Measurements from ENCODE around the gene MCF2L. TPM values are rescaled to one million over a fixed set of nuclear protein-coding genes. Genes with fewer than 3 reads are reported as not detected.

Gene MCF2L
- total RNA-seq, 2 experiments from 2014 or later = 13.0 to 13.5 TPM

DNA sequence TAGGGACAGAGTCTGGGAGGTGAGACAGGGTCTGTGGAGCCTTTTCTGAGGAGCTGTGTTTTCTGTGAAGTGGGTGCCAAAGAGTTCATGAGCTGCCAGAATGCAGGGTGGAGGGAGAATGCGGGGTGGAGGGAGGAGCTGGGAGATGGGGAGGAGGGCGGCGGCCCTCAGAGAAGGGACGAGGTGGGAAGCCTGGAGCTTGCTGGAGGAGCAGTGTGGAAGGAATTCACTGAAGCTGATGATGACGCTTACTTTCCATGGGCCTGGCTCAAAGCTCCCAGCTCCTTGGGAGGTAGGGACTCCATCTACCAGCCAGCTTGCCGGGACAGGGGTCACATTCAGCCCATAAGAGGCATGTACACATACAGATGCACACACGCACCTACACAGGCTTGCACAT lies 62.5 kb downstream of the MCF2L start:
- intact Hi-C loops (cut with DNase I, micrococcal nuclease) = no loop called here

DNA sequence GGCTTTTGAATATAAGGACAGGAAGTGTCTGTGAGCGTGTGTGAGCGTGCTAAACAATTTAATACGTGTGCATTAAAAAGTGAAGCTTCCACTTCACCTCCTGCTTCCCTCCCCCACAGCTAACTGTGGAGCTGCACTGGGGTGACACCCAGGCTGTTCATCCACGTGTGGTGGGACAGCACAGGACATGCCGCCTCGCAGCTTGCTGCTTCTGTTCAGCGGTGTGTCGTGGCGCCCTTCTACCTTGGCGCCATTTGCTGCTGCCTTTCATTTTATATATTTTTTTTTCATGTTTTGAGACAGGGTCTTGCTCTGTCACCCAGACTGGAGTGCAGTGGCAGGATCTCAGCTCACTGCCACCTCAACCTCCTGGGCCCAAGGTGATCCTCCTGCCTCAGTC lies 63.3 kb downstream of the MCF2L start:
- intact Hi-C loops (cut with DNase I, micrococcal nuclease) = no loop called here
- CTCF ChIA-PET = interaction anchor here (1.3 kb wide), 1 partner anchor 89 kb away, joined by 5 read pairs; no protein-coding TSS in a partner anchor
- TF ChIP-seq, protein P1, sequence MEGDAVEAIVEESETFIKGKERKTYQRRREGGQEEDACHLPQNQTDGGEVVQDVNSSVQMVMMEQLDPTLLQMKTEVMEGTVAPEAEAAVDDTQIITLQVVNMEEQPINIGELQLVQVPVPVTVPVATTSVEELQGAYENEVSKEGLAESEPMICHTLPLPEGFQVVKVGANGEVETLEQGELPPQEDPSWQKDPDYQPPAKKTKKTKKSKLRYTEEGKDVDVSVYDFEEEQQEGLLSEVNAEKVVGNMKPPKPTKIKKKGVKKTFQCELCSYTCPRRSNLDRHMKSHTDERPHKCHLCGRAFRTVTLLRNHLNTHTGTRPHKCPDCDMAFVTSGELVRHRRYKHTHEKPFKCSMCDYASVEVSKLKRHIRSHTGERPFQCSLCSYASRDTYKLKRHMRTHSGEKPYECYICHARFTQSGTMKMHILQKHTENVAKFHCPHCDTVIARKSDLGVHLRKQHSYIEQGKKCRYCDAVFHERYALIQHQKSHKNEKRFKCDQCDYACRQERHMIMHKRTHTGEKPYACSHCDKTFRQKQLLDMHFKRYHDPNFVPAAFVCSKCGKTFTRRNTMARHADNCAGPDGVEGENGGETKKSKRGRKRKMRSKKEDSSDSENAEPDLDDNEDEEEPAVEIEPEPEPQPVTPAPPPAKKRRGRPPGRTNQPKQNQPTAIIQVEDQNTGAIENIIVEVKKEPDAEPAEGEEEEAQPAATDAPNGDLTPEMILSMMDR (IDR thresholded peaks at IDR 0.05) = no peak
- no peaks in the 10 kb centered on the region for H3K4me1 Mint-ChIP-seq (ENCODE audit: low read depth)
- H3K36me3 Mint-ChIP-seq (ENCODE audit: low read depth) = no peaks in the 10 kb centered on the region
- no peaks in the 10 kb centered on the region for H3K27me3 Mint-ChIP-seq
- Histone ChIP-seq H3K4me3 (ENCODE audit: low read length) (no peak overlapping the region), H3K36me3 (ENCODE audit: insufficient read depth, low read length) (no peaks in the 10 kb centered on the region), H3K27me3 (ENCODE audit: control insufficient read depth in 1 of 2, insufficient read depth in 2 of 2, low read length in 2 of 2) (no peaks in the 10 kb centered on the region), H3K9me3 (ENCODE audit: control insufficient read depth in 1 of 2, insufficient read depth in 1 of 2, low read length in 2 of 2) (peaks cover 0 to 12% of the 10 kb centered on the region in 2 experiments), H3K27ac (ENCODE audit: low read depth in 1 of 2, low read length in 2 of 2) (no peak overlapping the region), H3K4me1 (ENCODE audit: insufficient read depth, low read length) (peaks cover 4% of the 10 kb centered on the region)
- no peak for ATAC-seq (ENCODE audit: poor library complexity)
- H3K27ac Mint-ChIP-seq = no peak overlapping the region
- no peak overlapping the region for H3K4me3 Mint-ChIP-seq
- POLR2A ChIA-PET = no interaction called here
- DNase-seq = no peak
- no peaks in the 10 kb centered on the region for H3K9me3 Mint-ChIP-seq

More for the DNA sequence above, 62.5 kb downstream of the MCF2L start:
- ChIA-PET POLR2A (no interaction called here), CTCF (interaction anchor here (1.3 kb wide), 1 partner anchor 88 kb away, joined by 5 read pairs; no protein-coding TSS in a partner anchor)
- Histone ChIP-seq H3K27ac (ENCODE audit: low read depth in 1 of 2, low read length in 2 of 2) (no peak overlapping the region), H3K27me3 (ENCODE audit: control insufficient read depth in 1 of 2, insufficient read depth in 2 of 2, low read length in 2 of 2) (no peaks in the 10 kb centered on the region), H3K9me3 (ENCODE audit: control insufficient read depth in 1 of 2, insufficient read depth in 1 of 2, low read length in 2 of 2) (peaks cover 0 to 10% of the 10 kb centered on the region in 2 experiments), H3K4me1 (ENCODE audit: insufficient read depth, low read length) (peaks cover 4% of the 10 kb centered on the region), H3K4me3 (ENCODE audit: low read length) (no peak overlapping the region), H3K36me3 (ENCODE audit: insufficient read depth, low read length) (no peaks in the 10 kb centered on the region)
- Mint-ChIP-seq H3K27ac (no peak overlapping the region), H3K4me1 (ENCODE audit: low read depth) (no peaks in the 10 kb centered on the region), H3K27me3 (no peaks in the 10 kb centered on the region), H3K36me3 (ENCODE audit: low read depth) (no peaks in the 10 kb centered on the region), H3K9me3 (no peaks in the 10 kb centered on the region), H3K4me3 (no peak overlapping the region)
- TF ChIP-seq, protein P1 (IDR thresholded peaks at IDR 0.05) = no peak
- ATAC-seq (ENCODE audit: poor library complexity) (no peak), DNase-seq (no peak)

DNA sequence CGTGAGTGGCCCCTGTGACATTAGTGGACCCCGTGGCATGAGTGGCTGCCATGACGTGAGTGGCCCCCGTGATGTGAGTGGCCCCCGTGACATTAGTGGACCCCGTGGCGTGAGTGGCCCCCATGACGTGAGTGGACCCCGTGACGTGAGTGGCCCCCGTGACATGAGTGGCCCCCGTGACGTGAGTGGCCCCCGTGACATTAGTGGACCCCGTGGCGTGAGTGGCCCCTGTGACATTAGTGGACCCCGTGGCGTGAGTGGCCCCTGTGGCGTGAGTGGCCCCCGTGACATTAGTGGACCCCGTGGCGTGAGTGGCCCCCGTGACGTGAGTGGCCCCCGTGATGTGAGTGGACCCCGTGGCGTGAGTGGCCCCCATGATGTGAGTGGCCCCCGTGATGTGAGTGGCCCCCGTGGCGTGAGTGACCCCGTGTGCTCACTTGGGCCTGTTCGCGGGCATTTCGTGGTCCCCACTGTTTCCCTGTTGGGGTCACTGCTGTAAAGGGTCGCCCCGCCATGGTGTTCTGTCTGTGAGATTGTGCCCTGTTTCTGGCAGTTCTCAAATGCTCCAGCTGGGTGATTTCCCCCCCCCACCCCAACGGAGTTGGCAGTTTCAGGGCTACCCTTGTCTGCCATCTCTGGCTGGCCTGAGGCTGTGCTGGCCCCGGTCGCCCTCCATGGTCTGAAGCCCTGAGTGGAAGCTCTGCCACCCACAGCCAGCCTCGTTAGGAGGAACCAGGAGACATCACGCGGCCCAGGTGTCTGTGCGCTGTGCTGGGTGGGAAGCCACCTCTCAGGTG lies 64.2 kb downstream of the MCF2L start:
- Mint-ChIP-seq H3K27ac (no peak overlapping the region), H3K9me3 (no peaks in the 10 kb centered on the region), H3K4me3 (no peak overlapping the region), H3K27me3 (no peaks in the 10 kb centered on the region), H3K4me1 (ENCODE audit: low read depth) (no peaks in the 10 kb centered on the region), H3K36me3 (ENCODE audit: low read depth) (no peaks in the 10 kb centered on the region)
- Histone ChIP-seq H3K4me1 (ENCODE audit: insufficient read depth, low read length) (peaks cover 4% of the 10 kb centered on the region), H3K9me3 (ENCODE audit: control insufficient read depth in 1 of 2, insufficient read depth in 1 of 2, low read length in 2 of 2) (peaks cover 0 to 12% of the 10 kb centered on the region in 2 experiments), H3K36me3 (ENCODE audit: insufficient read depth, low read length) (no peaks in the 10 kb centered on the region), H3K27ac (ENCODE audit: low read depth in 1 of 2, low read length in 2 of 2) (no peak overlapping the region), H3K4me3 (ENCODE audit: low read length) (no peak overlapping the region), H3K27me3 (ENCODE audit: control insufficient read depth in 1 of 2, insufficient read depth in 2 of 2, low read length in 2 of 2) (no peaks in the 10 kb centered on the region)
- POLR2A ChIA-PET = no interaction called here
- ATAC-seq (ENCODE audit: poor library complexity) (no peak), DNase-seq (no peak)
- CTCF ChIA-PET = no interaction called here
- intact Hi-C loops (cut with DNase I, micrococcal nuclease) = no loop called here
- TF ChIP-seq, protein P1 (IDR thresholded peaks at IDR 0.05) = no peak

Data from CD4-positive, alpha-beta T cell (primary cell).